Ishikawa (cell line): ENCODE results near the gene PRCC.

Experiments used
- CEBPB ChIP-seq: IDR thresholded peaks from 2 replicates; pipeline ENCODE4 v1.6.1; 2012
- CREB1 ChIP-seq: IDR thresholded peaks from 2 replicates; pipeline ENCODE4 v1.6.1; 2012; ENCODE audit warnings: low read depth
- EGR1 ChIP-seq: IDR thresholded peaks from 2 replicates; pipeline ENCODE4 v1.6.1; 2012
- EP300 ChIP-seq: IDR thresholded peaks from 2 replicates; pipeline ENCODE4 v1.6.1; 2012; ENCODE audit warnings: borderline replicate concordance
- MAX ChIP-seq: IDR thresholded peaks from 2 replicates; pipeline ENCODE4 v1.6.1; 2012
- RAD21 ChIP-seq: IDR thresholded peaks from 2 replicates; pipeline ENCODE4 v1.6.1; 2012; ENCODE audit warnings: low read depth
- REST ChIP-seq: IDR thresholded peaks from 2 replicates; pipeline ENCODE4 v1.6.1; 2012; ENCODE audit warnings: low read depth, mild to moderate bottlenecking
- USF1 ChIP-seq: IDR thresholded peaks from 2 replicates; pipeline ENCODE4 v1.6.1; 2012
- YY1 ChIP-seq: IDR thresholded peaks from 2 replicates; pipeline ENCODE4 v1.6.1; 2012; ENCODE audit warnings: low read depth

GRCh38 chr1:156749419-156750118 lies 17.8 kb upstream of the PRCC start:
- TF ChIP-seq EGR1 (no peak), REST (no peak), CEBPB (no peak), YY1 (no peak), USF1 (no peak), EP300 (no peak), MAX (no peak), RAD21 (no peak), CREB1 (no peak)
